Measurements from ENCODE around the gene ALDH3B2. TPM values are rescaled to one million over a fixed set of nuclear protein-coding genes. Genes with fewer than 3 reads are reported as not detected.
"Not testable (repeated sequence)": the region's sequence is repeated elsewhere in the genome, so short reads cannot be mapped to it uniquely, and the experiment has no call there.

ALDH3B2 gene
- total and polyA plus RNA-seq, 2 experiments from 2014 or later, result 1.6 to 2.5 TPM

DNA sequence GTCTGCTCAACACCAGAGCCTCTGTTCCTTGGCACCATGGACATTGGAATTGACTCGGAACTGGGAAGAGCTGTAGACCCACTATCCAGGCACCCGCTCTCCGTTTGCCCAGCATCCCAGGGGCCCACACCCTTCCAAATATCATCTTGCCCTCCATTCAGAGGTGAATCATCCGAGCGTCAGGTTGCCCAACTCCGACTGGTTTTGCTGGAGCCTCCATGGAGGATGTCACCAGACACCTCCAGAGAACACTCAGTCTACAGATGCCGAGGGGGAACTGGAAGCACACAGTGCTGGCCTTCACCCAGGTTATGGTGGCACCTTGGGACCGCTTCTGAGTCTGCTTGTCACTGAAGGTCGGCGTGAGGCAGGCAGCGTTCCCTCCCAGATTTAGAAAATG is 35.4 kb upstream of the ALDH3B2 start:
- DNase-seq (ENCODE audit: low spot score); H3K9me3 ChIP-seq (ENCODE audit: low read depth); H3K36me3 ChIP-seq (replicated peaks; ENCODE audit: insufficient read depth, low read depth); H3K4me2 ChIP-seq; H4K20me1 ChIP-seq (ENCODE audit: insufficient read depth, poor library complexity, severe bottlenecking); H3K79me2 ChIP-seq; H3K4me1 ChIP-seq (ENCODE audit: insufficient read depth); H3K9me2 ChIP-seq (replicated peaks; ENCODE audit: insufficient read depth); H3K4me3 ChIP-seq; H3K27me3 ChIP-seq; H3K27ac ChIP-seq; H2AFZ ChIP-seq: not testable (repeated sequence)
- WGBS (ENCODE audit: low lambda C conversion rate, missing lambda C conversion rate), result 83% methylated on average over 10 of the region's 11 CpGs

DNA sequence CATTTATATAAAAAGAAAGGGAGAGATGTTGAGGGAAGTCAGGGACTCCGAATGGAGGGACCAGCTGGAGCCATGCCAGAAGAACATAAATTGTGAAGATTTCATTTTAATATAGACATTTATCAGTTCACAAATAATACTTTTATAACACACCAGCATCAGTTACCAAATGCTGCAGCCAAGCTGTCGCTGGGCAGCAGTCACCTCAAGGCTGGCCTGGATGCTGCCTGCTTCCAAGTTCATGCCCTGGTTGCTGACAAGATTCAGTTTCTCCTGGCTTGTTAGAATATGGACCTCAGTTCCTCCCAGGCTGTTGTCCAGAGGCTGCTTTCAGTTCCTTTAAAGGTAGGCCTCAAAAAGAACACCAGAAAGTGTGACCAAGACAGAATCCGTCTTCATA is 30.8 kb upstream of the ALDH3B2 start:
- Histone ChIP-seq H3K79me2 (no peaks in the 10 kb centered on the region), H3K9me2 (replicated peaks; ENCODE audit: insufficient read depth) (no peaks in the 10 kb centered on the region), H2AFZ (no peak overlapping the region), H3K36me3 (replicated peaks; ENCODE audit: insufficient read depth, low read depth) (no peaks in the 10 kb centered on the region), H3K4me2 (no peak overlapping the region), H3K9me3 (ENCODE audit: low read depth) (no peaks in the 10 kb centered on the region), H3K4me3 (no peak overlapping the region), H4K20me1 (ENCODE audit: insufficient read depth, poor library complexity, severe bottlenecking) (no peaks in the 10 kb centered on the region), H3K4me1 (ENCODE audit: insufficient read depth) (no peaks in the 10 kb centered on the region), H3K27ac (no peak overlapping the region), H3K27me3 (no peaks in the 10 kb centered on the region)
- no peak for DNase-seq (ENCODE audit: low spot score)
- 93% methylated on average over 3 of the region's 3 CpGs for WGBS (ENCODE audit: low lambda C conversion rate, missing lambda C conversion rate)
- TF ChIP-seq EZH2phosphoT487 (IDR thresholded peaks at IDR 0.05; ENCODE audit: low read depth, severe bottlenecking, unreplicated experiment) (no peak), EZH2 (IDR thresholded peaks at IDR 0.05; ENCODE audit: borderline replicate concordance) (no peak)
- TF ChIP-seq, protein P1, sequence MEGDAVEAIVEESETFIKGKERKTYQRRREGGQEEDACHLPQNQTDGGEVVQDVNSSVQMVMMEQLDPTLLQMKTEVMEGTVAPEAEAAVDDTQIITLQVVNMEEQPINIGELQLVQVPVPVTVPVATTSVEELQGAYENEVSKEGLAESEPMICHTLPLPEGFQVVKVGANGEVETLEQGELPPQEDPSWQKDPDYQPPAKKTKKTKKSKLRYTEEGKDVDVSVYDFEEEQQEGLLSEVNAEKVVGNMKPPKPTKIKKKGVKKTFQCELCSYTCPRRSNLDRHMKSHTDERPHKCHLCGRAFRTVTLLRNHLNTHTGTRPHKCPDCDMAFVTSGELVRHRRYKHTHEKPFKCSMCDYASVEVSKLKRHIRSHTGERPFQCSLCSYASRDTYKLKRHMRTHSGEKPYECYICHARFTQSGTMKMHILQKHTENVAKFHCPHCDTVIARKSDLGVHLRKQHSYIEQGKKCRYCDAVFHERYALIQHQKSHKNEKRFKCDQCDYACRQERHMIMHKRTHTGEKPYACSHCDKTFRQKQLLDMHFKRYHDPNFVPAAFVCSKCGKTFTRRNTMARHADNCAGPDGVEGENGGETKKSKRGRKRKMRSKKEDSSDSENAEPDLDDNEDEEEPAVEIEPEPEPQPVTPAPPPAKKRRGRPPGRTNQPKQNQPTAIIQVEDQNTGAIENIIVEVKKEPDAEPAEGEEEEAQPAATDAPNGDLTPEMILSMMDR (IDR thresholded peaks at IDR 0.05; ENCODE audit: poor library complexity), result no peak

DNA sequence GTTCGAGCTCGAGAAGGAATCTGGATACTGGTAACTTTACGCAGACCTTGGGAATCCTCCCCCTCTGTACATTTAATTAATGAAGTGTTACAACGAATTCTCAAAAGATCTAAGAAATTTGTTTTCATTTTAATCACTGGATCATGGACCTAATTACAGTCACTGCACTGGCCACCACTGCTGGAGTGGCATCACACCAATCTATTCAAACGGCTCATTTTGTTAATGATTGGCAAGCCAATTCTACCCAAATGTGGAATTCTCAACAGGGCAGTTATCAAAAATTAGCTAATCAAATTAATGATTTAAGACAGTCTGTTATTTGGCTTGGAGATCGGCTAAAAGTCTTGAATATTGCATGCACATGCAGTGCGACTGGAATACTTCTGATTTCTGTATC is 30.1 kb upstream of the ALDH3B2 start:
- no peak overlapping the region for H2AFZ ChIP-seq
- H3K9me3 ChIP-seq (ENCODE audit: low read depth), result no peaks in the 10 kb centered on the region
- no peak overlapping the region for H3K27ac ChIP-seq
- 82% methylated on average over 7 of the region's 7 CpGs for WGBS (ENCODE audit: low lambda C conversion rate, missing lambda C conversion rate)
- no peaks in the 10 kb centered on the region for H4K20me1 ChIP-seq (ENCODE audit: insufficient read depth, poor library complexity, severe bottlenecking)
- no peak for DNase-seq (ENCODE audit: low spot score)
- H3K4me2 ChIP-seq, result no peak overlapping the region
- H3K9me2 ChIP-seq (replicated peaks; ENCODE audit: insufficient read depth), result no peaks in the 10 kb centered on the region
- H3K79me2 ChIP-seq, result no peaks in the 10 kb centered on the region
- H3K4me1 ChIP-seq (ENCODE audit: insufficient read depth), result no peaks in the 10 kb centered on the region
- TF ChIP-seq EZH2 (IDR thresholded peaks at IDR 0.05; ENCODE audit: borderline replicate concordance) (no peak), EZH2phosphoT487 (IDR thresholded peaks at IDR 0.05; ENCODE audit: low read depth, severe bottlenecking, unreplicated experiment) (no peak)
- TF ChIP-seq, protein P1 (IDR thresholded peaks at IDR 0.05; ENCODE audit: poor library complexity), result no peak
- no peaks in the 10 kb centered on the region for H3K36me3 ChIP-seq (replicated peaks; ENCODE audit: insufficient read depth, low read depth)
- H3K27me3 ChIP-seq, result no peaks in the 10 kb centered on the region
- no peak overlapping the region for H3K4me3 ChIP-seq

DNA sequence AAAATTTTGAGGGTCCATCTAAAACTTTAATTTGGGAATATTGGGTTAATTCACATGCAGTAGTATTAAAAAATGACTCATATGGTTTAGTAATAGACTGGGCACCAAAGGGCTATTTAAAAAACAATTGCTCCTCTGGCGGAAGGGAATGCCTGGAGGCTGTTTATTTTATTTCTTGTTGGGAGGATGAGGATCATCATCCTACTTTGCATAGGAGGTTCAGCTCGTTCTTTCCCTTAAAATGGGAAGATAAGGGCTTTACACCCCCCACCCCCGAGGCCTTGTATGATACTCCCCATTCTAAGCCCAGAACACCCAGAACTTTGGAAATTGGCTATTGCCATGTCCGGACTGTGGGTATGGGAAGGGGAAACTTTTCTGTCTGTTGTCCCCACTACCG is 29.3 kb upstream of the ALDH3B2 start:
- not testable (repeated sequence) for H3K79me2 ChIP-seq; H3K4me3 ChIP-seq; H3K36me3 ChIP-seq (replicated peaks; ENCODE audit: insufficient read depth, low read depth); DNase-seq (ENCODE audit: low spot score); H3K9me2 ChIP-seq (replicated peaks; ENCODE audit: insufficient read depth); H3K27me3 ChIP-seq; H2AFZ ChIP-seq; H3K27ac ChIP-seq; H4K20me1 ChIP-seq (ENCODE audit: insufficient read depth, poor library complexity, severe bottlenecking); H3K9me3 ChIP-seq (ENCODE audit: low read depth); H3K4me2 ChIP-seq; H3K4me1 ChIP-seq (ENCODE audit: insufficient read depth)
- 64% methylated on average over 5 of the region's 5 CpGs for WGBS (ENCODE audit: low lambda C conversion rate, missing lambda C conversion rate)
